Measurements from ENCODE around the gene LYPD8. TPM values are rescaled to one million over a fixed set of nuclear protein-coding genes. Genes with fewer than 3 reads are reported as not detected.

The LYPD8 gene
- polyA plus RNA-seq, 1 donor from 2014 or later = not detected

DNA sequence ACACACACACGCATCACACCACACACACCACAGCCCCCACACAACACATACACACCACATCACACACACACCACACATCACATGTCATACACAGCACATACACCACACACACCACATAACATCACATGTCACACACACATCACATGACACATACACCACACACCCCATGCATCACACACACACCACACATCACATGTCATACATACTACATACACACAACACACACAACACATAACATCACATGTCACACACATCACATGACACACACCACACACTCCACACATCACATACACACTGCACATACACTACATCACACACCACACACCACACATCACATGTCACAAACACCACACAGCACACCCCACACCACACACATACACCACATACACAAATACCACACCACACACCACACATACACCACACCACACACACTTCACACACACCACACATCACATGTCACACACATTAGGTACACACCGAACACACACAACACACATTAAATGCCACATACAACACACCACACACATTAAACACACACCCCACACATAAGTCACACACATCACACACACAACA is 1.8 kb downstream of the LYPD8 start:
- no peak overlapping the region for H2AFZ ChIP-seq (ENCODE audit: low read depth, low read length)
- H3K27me3 ChIP-seq (ENCODE audit: insufficient read depth, low read depth, low read length) = no peaks in the 10 kb centered on the region
- no peak overlapping the region for H3K27ac ChIP-seq (ENCODE audit: low read length)
- no peak overlapping the region for H3K4me3 ChIP-seq (ENCODE audit: low read length)
- TF ChIP-seq RAD21 (conservative IDR thresholded peaks at IDR 0.05) = no peak
- no peak for TF ChIP-seq POLR2AphosphoS5 (IDR thresholded peaks at IDR 0.05)
- TF ChIP-seq MXI1 (conservative IDR thresholded peaks at IDR 0.05; ENCODE audit: poor library complexity, severe bottlenecking) = no peak
- no peak for TF ChIP-seq TAF1 (IDR thresholded peaks at IDR 0.05; ENCODE audit: low read depth)
- no peak for TF ChIP-seq EP300 (conservative IDR thresholded peaks at IDR 0.05; ENCODE audit: poor library complexity, severe bottlenecking)
- no peak for TF ChIP-seq SMC3 (conservative IDR thresholded peaks at IDR 0.05; ENCODE audit: poor library complexity)
- TF ChIP-seq EZH2 (IDR thresholded peaks at IDR 0.05; ENCODE audit: borderline replicate concordance, insufficient read depth, low read length, poor library complexity, severe bottlenecking) = no peak
- TF ChIP-seq, protein P1, sequence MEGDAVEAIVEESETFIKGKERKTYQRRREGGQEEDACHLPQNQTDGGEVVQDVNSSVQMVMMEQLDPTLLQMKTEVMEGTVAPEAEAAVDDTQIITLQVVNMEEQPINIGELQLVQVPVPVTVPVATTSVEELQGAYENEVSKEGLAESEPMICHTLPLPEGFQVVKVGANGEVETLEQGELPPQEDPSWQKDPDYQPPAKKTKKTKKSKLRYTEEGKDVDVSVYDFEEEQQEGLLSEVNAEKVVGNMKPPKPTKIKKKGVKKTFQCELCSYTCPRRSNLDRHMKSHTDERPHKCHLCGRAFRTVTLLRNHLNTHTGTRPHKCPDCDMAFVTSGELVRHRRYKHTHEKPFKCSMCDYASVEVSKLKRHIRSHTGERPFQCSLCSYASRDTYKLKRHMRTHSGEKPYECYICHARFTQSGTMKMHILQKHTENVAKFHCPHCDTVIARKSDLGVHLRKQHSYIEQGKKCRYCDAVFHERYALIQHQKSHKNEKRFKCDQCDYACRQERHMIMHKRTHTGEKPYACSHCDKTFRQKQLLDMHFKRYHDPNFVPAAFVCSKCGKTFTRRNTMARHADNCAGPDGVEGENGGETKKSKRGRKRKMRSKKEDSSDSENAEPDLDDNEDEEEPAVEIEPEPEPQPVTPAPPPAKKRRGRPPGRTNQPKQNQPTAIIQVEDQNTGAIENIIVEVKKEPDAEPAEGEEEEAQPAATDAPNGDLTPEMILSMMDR (IDR thresholded peaks at IDR 0.05; ENCODE audit: poor library complexity, severe bottlenecking) = no peak
- no peaks in the 10 kb centered on the region for H3F3A ChIP-seq (ENCODE audit: insufficient read depth, low read length, poor library complexity, severe bottlenecking)
- no peaks in the 10 kb centered on the region for H3K36me3 ChIP-seq (ENCODE audit: insufficient read depth, low read length)
- no peaks in the 10 kb centered on the region for H3K9me2 ChIP-seq (ENCODE audit: insufficient read depth, low read length)
- no peak overlapping the region for H3K9ac ChIP-seq (ENCODE audit: low read length)
- no peaks in the 10 kb centered on the region for H3K79me2 ChIP-seq (replicated peaks; ENCODE audit: insufficient read depth, low read length)
- peaks cover 3% of the 10 kb centered on the region for H3K9me3 ChIP-seq (ENCODE audit: low read length)
- no peaks in the 10 kb centered on the region for H4K20me1 ChIP-seq (ENCODE audit: insufficient read depth)
- no peak overlapping the region for H3K4me2 ChIP-seq (ENCODE audit: low read length)

DNA sequence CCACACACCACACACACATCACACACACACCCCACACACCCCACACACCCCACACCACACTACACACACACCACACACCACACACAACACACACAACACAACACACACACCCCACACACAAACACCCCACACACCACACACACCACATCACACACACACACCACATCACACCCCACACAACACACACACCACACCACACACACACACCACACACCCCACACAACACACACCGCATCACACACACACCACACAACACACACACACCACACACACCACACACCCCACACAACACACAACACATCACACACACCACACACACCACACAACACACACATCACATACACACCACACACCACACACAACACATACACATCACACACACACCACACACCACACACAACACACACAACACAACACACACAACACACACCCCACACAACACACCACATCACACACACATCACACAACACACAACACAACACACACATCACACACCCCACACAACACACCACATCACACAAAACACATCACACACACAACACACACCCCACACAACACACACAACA is 2.4 kb downstream of the LYPD8 start:
- Histone ChIP-seq H3F3A (ENCODE audit: insufficient read depth, low read length, poor library complexity, severe bottlenecking) (no peaks in the 10 kb centered on the region), H3K4me3 (ENCODE audit: low read length) (no peak overlapping the region), H3K36me3 (ENCODE audit: insufficient read depth, low read length) (no peaks in the 10 kb centered on the region), H3K79me2 (replicated peaks; ENCODE audit: insufficient read depth, low read length) (no peaks in the 10 kb centered on the region), H3K9me3 (ENCODE audit: low read length) (no peaks in the 10 kb centered on the region), H3K9ac (ENCODE audit: low read length) (no peak overlapping the region), H3K27me3 (ENCODE audit: insufficient read depth, low read depth, low read length) (no peaks in the 10 kb centered on the region), H3K27ac (ENCODE audit: low read length) (no peak overlapping the region), H4K20me1 (ENCODE audit: insufficient read depth) (no peaks in the 10 kb centered on the region), H3K9me2 (ENCODE audit: insufficient read depth, low read length) (no peaks in the 10 kb centered on the region), H3K4me2 (ENCODE audit: low read length) (no peak overlapping the region), H2AFZ (ENCODE audit: low read depth, low read length) (no peak overlapping the region)
- TF ChIP-seq, protein P2, sequence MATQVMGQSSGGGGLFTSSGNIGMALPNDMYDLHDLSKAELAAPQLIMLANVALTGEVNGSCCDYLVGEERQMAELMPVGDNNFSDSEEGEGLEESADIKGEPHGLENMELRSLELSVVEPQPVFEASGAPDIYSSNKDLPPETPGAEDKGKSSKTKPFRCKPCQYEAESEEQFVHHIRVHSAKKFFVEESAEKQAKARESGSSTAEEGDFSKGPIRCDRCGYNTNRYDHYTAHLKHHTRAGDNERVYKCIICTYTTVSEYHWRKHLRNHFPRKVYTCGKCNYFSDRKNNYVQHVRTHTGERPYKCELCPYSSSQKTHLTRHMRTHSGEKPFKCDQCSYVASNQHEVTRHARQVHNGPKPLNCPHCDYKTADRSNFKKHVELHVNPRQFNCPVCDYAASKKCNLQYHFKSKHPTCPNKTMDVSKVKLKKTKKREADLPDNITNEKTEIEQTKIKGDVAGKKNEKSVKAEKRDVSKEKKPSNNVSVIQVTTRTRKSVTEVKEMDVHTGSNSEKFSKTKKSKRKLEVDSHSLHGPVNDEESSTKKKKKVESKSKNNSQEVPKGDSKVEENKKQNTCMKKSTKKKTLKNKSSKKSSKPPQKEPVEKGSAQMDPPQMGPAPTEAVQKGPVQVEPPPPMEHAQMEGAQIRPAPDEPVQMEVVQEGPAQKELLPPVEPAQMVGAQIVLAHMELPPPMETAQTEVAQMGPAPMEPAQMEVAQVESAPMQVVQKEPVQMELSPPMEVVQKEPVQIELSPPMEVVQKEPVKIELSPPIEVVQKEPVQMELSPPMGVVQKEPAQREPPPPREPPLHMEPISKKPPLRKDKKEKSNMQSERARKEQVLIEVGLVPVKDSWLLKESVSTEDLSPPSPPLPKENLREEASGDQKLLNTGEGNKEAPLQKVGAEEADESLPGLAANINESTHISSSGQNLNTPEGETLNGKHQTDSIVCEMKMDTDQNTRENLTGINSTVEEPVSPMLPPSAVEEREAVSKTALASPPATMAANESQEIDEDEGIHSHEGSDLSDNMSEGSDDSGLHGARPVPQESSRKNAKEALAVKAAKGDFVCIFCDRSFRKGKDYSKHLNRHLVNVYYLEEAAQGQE (IDR thresholded peaks at IDR 0.05; ENCODE audit: borderline replicate concordance) = no peak
- TF ChIP-seq POLR2AphosphoS5 (IDR thresholded peaks at IDR 0.05) (no peak), MXI1 (conservative IDR thresholded peaks at IDR 0.05; ENCODE audit: poor library complexity, severe bottlenecking) (no peak), TAF1 (IDR thresholded peaks at IDR 0.05; ENCODE audit: low read depth) (no peak), SMC3 (conservative IDR thresholded peaks at IDR 0.05; ENCODE audit: poor library complexity) (no peak), EP300 (conservative IDR thresholded peaks at IDR 0.05; ENCODE audit: poor library complexity, severe bottlenecking) (no peak), EZH2 (IDR thresholded peaks at IDR 0.05; ENCODE audit: borderline replicate concordance, insufficient read depth, low read length, poor library complexity, severe bottlenecking) (no peak), RAD21 (conservative IDR thresholded peaks at IDR 0.05) (no peak)
- TF ChIP-seq, protein P1 (IDR thresholded peaks at IDR 0.05; ENCODE audit: poor library complexity, severe bottlenecking) = no peak
